ENCODE measurements around the gene RCCD1.
A peak's percentile ranks its signal among the peaks of the same experiment; 100 is the strongest.

The RCCD1 gene

DNA sequence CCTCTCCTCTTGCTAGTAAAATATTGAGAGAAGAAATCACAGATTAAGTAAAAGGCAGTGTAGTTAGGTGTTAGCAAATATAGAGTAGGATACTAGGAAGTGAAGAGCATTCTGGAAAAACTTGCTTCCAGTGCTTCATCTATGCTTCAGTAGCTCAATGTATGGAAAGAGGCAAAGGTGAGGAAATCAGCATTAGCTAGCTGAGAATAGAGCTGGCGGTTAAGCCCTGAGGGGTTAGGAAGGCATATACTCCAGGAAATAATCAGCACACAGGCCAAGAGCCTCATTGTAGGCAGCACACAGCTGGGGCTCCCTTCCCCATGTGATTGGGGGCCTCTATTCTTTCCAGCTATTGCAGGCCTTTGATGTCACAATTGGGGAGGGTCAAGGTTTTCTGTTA, 13.8 kb downstream of the RCCD1 start:
- no peak for DNase-seq

DNA sequence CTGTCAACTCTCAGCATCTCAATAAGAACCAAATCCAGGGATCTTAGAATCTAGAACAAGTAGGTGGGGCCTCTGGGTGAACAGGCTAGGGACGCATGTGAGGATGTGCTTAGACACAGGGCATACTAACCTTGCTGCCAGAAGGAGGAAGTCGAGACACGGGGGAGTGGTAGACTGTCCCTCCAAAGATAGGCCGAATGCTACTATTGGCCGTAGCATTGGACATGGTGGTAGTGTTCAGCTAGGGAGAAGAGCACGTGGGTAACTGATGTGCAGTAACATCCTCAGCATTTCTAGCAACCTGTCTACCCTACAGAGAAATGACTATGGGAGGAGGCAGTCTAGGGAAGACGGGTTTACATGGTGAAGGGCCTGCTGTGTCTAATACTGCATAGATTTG, 15.6 kb downstream of the RCCD1 start:
- DNase-seq, result no peak

DNA sequence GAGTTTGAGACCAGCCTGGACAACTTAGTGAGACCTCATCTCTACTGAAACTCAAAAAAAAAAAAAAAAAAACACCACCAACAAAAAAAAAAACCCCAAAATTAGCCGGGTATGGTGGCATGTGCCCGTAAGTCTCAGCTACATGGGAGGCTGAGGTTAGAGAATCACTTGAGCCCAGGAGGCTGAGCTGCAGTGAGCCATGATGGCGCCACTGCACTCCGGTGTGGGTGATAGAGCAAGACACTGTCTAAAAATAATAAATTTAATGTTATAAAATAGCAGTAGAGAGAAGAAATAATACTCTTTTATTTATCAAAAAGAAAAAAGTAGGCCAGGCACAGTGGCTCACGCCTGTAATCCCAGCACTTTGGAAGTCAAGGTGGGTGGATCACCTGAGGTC, 17.4 kb downstream of the RCCD1 start:
- DNase-seq, result no peak

DNA sequence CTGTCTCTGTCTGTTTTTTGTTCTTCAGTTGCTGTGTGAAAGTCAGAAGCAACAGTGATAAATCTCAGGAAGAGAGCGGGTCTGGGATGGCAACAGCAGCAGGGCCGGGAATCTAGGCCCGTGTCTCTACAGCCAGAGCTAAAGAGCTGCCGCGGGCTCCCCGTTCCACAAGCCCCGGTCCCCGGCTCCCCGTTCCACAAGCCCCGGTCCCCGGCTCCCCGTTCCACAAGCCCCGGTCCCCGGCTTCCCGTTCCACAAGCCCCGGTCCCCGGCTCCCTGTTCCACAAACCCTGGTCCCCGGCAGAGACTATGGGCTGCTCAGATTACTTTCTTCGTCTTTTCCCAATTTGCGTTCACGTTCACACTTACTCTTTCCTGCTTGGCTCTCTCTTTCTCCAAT, 19.5 kb downstream of the RCCD1 start:
- no peak for DNase-seq

DNA sequence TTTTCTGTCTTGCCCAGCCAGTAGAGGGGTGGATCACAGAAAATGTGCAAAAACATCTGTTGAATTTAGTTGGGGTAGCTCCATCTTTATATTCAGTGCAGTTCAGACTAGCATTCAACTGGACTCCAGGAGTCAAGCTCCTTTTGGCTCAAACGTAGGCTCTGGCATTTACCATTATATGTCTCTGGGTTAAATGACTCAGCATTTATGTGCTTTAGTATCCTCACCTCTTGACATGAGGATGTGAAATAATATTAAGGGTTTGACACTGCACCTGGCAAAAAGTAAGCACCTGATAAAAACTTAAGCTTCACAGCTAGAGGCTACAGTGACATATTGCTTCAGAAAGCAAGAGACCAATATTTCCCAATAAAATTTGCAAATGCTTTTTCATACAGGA, 24.9 kb downstream of the RCCD1 start:
- DNase-seq, result no peak

DNA sequence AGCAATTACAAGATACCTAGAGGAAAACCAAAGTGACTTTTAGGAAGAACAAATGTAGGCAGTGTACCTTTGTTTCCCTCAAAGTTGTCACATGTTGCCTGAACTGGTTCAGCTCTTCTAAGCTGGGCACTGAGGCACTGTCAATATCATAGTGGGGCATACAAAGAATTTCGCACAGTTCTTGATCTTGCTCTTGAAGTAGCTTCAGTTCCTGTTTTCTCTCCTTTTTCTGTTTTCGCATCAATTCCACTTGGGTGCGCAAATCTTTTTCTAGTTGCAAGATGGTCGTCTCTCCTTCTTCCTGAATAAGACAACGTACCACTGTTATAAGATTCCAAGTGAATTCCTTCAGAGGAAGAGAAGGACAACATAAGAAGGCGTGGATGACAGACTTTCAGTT, 27.0 kb downstream of the RCCD1 start:
- DNase-seq, result no peak

DNA sequence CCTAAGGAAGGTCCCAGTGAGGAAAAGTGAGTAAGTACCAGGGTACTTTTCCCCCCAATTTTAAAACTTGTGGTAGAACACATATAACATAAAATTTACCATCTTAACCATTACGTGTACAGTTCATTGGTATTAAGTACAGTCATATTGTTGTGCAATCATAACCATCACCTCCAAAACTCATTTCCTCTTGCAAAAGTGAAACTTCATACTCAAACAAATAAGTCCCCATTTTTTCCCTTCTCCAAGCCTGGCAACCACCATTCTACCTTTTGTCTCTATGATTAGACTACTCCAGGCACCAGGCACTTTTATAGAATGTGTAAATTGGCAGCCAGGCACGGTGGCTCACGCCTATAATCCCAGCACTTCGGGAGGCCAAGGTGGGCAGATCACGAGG, 27.5 kb downstream of the RCCD1 start:
- DNase-seq, result no peak

DNA sequence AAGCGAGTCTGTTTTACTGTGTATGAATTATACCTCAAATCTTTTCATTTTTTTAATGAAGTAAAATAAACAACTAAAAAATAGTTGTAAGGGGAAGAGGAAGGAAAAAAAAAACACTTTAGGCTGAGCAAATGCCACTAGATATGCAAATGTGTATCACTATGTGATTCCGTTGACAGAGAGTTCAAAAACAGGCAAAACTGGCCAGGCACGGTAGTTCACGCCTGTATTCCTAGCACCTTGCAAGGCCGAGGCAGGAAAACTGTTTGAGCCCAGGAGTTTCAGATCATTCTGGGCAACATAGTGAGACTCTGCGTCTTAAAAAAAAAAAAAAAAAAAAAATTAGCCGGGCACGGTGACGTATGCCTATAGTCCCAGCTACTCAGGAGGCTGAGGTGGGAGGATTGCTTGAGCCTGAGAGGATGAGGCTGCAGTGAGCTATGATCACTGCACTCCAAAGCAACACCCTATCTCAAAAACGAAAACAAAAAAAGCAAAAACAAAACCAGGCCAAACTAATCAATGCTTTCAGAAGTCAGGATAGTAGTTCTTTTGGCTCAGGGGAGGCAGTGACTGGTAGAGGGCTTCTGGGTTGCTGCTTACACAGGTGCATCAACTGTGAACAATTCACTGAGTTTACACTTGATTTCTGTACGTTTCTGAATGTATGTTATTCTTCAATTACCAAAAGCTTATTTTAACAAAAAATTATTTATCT, 32.3 kb downstream of the RCCD1 start:
- DNase-seq, result no peak

DNA sequence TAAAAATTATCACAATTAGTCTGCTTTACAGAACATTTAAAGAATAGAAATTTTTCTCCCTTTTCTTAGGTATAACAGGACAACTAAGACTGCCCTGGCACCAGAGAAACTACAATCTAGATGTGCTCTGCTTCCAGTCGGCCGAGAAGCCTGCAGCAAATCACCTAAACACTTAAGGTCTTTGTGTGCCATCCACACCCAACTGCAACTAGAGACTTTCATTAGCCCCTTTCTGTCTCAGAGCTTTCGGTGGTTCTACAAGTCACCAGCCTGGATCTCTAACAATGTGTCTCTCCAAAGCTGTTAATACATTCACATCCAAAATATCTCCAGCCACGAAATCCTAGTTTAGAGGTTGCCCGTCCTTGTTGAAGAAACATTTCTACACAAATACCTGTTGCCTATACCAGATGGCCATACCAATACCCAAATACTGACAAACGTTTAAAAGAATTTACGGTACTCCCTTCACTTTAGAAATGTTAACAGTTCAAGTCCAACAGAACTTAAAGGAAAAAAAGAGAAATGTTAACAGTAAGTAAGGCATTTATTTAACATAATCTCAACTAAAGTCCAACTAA, 33.0 kb downstream of the RCCD1 start:
- DNase-seq, result no peak

DNA sequence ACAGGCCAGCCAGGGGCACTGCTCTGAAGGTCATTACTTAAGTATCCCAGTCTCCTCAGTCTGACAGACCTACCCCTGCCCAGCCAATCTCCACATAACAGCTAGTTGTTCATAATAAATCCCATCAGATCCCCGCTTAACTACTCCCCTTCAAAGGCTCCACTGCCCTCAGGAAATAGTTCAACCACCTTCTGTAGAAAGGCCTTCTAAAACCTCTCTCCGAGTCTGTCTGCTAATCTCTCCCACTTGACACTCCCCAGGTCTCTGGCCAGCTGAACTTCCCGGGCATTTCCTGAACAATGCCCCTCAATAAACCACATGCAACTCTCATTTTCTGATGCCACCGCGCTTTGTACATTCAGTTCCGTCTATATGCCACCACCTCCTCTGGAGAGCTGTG, 33.6 kb downstream of the RCCD1 start:
- no peak for DNase-seq

DNA sequence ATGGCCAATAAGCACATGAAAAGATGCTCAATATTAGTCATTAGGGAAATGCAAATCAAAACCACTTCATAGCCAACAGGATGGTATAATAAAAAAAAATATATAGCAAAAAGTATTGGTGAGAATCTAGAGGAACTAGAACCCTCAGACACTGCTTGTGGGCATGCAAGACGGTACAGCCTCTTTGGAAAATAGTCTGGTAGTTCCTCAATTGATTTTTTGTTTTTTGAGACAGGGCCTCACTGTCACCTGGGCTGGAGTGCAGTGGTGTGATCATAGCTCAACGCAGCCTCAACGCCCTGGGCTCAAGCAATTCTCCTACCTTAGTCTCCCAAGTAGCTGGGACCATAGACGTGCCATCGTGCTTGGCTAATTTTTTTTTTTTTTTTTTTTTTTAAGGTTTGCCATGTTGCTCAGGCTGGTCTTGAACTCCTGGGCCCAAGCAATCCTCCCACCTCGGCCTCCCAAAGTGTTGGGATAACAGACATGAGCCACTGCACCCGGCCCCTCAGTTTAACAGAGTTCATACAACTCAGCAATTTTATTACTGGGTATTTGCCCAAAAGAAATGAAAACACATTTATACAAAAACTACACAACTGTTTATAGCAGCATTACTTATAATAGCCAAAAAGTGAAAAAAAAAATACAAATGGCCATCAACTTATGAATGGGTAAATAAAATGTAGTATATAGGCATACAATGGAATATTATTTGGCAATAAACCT, 34.5 kb downstream of the RCCD1 start:
- DNase-seq, result no peak

DNA sequence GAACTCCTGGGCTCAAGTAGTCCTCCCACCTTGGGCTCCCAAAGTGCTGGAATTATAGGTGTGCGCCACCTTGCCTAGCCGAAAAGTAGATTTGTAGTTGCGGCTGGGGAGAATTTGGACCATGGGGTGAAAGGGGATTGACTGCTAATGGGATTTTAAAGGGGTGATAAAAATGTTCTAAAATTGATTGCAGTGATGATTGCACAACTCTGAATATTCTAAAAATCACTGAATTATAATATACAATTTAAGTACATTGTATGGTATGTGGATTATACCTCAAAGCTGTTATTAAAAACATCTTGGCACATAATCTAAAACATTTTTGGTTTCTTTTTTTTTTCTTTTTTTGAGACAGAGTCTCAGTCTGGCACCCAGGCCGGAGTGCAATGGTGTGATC, 35.8 kb downstream of the RCCD1 start:
- DNase-seq, result no peak

DNA sequence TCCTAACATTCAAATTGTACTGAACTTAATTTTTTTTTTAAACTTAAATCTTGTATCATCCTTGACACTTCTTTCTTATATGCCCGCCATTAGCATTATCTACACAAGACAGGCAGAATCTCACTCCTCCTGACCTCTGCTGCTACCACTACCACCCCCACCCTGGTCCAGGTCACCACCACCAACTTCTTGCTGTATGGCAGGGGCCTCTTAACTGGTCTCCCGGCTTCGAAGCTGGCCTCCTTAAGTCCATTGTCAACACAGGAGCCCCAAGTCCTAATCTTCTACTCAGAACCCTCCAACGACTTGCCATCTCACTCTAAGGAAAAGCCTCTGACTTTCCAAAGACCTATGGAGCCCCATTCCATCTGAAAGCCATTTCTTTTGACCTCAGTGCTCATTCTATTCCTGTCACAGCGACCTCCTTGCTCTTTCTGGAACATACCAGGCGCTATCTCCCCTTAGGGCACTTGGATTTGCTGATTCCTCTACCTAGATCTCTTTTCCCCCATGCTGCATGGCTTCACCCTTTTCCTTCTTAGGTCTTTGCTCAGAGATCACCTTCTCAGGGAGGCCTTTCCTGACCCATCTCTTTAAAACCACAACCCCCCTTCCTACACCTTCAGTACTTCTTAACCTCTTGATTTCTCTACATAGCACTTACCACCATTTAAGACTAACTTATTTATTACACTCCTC, 37.1 kb downstream of the RCCD1 start:
- no peak for DNase-seq

DNA sequence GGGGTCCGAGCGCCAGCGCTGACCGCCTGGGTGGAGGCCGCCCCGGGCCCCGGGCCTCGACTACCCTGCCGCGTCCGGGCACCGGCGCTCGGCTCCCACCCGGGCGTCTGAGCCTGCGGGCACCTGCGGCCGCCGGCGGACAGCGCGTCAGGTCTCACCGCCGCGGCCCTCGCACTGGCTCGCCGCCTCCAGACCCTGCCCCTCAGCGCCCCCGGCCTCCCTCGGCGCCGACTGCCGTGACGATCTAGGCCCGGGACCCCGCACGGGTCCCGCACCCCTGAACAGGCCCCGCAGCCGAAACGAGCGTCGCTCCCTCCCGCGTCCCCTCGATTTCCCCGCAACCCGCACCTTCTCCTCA, 39.4 kb downstream of the RCCD1 start:
- DNase-seq, result no peak

DNA sequence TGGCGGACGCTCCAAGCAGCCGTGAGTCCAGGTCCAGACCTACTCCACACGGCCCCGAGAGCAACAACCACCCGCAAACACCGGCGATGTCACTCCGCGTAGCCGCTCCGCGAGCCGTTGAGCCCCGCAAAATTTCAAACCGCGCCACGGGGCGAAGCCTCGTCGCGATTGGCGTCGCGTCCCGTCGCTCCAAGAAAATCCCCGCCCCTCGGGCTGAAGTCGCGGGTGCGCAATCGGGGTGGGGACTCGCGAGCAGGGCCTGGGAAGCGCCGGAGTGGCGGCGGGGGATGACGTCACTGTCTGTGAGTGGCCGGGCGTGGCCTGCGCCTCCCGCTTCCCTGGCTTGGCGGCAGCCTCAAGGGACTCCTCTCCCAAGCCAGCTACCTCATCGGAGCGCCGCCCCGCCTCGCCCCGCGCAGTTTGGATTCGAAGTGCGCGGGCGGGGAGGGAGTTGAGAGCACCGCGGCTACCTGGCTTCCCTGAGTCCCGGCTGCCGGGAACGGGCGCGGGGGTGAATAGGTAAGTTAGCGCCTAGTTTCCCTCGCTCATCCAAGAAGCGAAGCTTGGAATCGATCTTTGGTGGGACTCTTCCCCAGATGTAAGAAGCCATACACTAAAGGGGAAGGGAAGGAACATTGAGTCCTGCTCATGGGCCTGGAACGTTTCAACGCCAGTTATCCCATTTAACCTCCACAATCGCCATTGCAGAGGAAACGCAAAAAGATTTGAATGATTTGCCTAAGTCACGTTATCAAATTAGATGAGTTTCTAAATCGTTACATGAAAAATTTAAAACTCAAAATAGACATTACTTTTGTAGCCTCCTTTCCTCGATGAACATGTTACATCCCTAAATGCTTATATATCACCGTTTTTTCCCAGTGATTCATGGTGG, 40.0 kb downstream of the RCCD1 start, which contains the start of gene PRC1:
TSS of gene PRC1 (minus strand) at position 119 of the 895 bp plus-strand sequence. CDS start at position 1, 118 bp downstream.
- DNase-seq, result peak; percentile 94

DNA sequence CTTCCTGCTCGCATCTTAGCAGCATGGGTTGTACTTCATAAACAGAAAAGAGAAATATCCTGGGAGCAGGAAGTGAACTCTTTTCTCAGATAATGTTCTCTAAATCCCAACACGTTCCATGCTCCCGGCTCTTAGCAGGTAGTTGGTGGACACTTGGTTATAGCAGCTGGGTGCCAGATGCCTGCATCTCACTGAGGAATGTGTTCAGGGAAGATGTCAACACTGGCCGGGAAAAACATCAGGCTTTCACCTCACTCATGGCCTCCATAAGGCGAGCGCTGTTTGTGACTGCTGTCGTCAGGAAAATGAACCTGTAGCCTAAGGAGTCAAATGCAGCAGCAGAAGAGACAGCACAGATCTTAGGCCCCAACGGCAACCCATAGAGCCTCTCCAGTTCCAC, 44.1 kb downstream of the RCCD1 start:
- DNase-seq, result no peak

DNA sequence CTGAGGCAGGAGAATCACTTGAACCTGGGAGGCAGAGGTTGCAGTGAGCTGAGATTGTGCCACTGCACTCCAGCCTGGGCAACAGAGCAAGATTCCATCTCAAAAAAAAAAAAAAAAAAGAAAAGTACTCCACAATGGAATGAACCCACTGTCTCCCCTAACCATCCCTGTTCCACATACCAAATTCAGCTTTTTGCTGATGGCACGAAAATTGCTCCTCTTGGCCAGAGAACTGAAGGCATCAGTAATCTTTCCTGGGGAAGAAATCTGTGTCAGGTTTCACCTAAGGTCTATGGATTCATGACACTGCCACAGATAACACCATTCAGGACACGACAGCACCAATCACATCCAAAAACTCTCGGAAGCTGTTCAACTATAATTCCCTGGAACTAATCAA, 46.5 kb downstream of the RCCD1 start:
- no peak for DNase-seq

DNA sequence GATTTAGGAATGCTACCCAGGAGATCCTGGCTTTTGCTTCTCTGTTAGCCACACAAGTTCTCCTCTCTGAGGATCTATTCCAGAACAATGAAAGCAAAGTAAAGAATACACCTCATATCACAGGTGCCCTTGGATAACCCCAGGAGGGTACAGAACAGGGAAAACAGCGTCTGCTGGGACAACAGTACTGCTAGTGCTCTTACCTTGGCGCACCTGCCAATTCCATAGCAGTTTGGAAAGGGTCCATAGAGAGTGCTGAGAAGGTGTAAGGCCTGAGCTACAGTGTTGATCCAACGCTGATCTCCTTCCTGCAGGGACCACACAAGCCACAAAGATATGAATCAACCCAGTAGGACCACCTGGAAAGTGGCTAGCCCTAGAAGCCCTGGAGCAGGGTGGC, 52.6 kb downstream of the RCCD1 start:
- no peak for DNase-seq
